Endothelial cell of umbilical vein (primary cell): Measurements from ENCODE around the gene CDC45.

Experiments used
- GATA2 ChIP-seq: IDR thresholded peaks from 2 replicates; pipeline ENCODE4 v1.7.0; 2011; ENCODE audit warnings: low read depth, mild to moderate bottlenecking, moderate library complexity, mixed read lengths, low read length; ENCODE audit not compliant: insufficient read length, insufficient read depth
- POLR2AphosphoS5 ChIP-seq: IDR thresholded peaks from 2 replicates; pipeline ENCODE4 v1.6.1; 2012; ENCODE audit warnings: low read depth, mild to moderate bottlenecking, control low read depth, low read length, moderate library complexity; ENCODE audit not compliant: insufficient read depth
- TF ChIP-seq, protein P1 (sequence below), 2 donors: IDR thresholded peaks; 1 replicate in 1 of 2; 2 replicates in 1 of 2; pipeline ENCODE4 v1.5.1; 2011; ENCODE audit warnings: low read length in 2 of 2, mild to moderate bottlenecking in 2 of 2, moderate library complexity in 2 of 2, control low read depth in 1 of 2, inconsistent platforms in 1 of 2, low read depth in 1 of 2; ENCODE audit not compliant: insufficient read depth in 1 of 2; ENCODE audit errors: extremely low read depth in 1 of 2

DNA sequence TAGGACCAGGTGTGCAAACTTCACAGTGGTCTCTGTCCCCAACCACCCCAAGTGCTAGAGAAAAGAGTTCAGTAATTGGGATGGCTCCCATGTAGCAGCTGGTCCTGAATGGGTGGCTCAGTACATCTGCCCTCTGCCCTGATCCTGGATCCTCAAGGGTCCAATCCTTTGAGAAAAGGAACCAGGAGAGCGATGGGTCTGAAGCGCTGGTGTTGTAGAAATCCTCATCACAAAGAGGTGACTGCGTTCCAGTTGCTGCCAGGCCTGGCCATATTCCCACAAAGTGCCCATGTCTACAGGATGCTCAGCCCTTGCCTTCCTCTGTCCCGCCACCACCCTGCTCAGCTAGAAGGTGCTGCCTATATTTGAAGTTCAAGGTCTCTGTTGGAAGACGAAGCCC is 26.0 kb upstream of the CDC45 start:
- TF ChIP-seq, protein P1, sequence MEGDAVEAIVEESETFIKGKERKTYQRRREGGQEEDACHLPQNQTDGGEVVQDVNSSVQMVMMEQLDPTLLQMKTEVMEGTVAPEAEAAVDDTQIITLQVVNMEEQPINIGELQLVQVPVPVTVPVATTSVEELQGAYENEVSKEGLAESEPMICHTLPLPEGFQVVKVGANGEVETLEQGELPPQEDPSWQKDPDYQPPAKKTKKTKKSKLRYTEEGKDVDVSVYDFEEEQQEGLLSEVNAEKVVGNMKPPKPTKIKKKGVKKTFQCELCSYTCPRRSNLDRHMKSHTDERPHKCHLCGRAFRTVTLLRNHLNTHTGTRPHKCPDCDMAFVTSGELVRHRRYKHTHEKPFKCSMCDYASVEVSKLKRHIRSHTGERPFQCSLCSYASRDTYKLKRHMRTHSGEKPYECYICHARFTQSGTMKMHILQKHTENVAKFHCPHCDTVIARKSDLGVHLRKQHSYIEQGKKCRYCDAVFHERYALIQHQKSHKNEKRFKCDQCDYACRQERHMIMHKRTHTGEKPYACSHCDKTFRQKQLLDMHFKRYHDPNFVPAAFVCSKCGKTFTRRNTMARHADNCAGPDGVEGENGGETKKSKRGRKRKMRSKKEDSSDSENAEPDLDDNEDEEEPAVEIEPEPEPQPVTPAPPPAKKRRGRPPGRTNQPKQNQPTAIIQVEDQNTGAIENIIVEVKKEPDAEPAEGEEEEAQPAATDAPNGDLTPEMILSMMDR (IDR thresholded peaks at IDR 0.05; ENCODE audit: extremely low read depth in 1 of 2, insufficient read depth in 1 of 2, low read depth in 1 of 2, low read length in 2 of 2), result no peak
- TF ChIP-seq GATA2, result no peak
- no peak for TF ChIP-seq POLR2AphosphoS5
